K562 treated with DMSO at 1 percent for 4 hours (cell line): ENCODE measurements around the gene LRCH1. TPM values are rescaled to one million over a fixed set of nuclear protein-coding genes. Genes with fewer than 3 reads are reported as not detected.

Experiments used
- total RNA-seq: library from RNA; unstranded; fragments of 300-600 nt; gene quantifications from 2 replicates; pipeline ENCODE4 v1.2.3, GENCODE V29; 2022; ENCODE audit not compliant: insufficient read depth

The LRCH1 gene, protein sequence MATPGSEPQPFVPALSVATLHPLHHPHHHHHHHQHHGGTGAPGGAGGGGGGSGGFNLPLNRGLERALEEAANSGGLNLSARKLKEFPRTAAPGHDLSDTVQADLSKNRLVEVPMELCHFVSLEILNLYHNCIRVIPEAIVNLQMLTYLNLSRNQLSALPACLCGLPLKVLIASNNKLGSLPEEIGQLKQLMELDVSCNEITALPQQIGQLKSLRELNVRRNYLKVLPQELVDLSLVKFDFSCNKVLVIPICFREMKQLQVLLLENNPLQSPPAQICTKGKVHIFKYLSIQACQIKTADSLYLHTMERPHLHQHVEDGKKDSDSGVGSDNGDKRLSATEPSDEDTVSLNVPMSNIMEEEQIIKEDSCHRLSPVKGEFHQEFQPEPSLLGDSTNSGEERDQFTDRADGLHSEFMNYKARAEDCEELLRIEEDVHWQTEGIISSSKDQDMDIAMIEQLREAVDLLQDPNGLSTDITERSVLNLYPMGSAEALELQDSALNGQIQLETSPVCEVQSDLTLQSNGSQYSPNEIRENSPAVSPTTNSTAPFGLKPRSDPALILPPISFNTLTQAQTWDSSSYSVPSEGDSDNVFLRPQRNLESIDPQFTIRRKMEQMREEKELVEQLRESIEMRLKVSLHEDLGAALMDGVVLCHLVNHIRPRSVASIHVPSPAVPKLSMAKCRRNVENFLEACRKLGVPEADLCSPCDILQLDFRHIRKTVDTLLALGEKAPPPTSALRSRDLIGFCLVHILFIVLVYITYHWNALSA
- total RNA-seq: 2.4 and 2.5 TPM in 2 replicates

GRCh38 chr13:46552889-46553520 lies at the start of gene LRCH1:
LRCH1 (plus strand) TSS chr13:46553170; CDS start chr13:46553397, 227 bp downstream.

DNA sequence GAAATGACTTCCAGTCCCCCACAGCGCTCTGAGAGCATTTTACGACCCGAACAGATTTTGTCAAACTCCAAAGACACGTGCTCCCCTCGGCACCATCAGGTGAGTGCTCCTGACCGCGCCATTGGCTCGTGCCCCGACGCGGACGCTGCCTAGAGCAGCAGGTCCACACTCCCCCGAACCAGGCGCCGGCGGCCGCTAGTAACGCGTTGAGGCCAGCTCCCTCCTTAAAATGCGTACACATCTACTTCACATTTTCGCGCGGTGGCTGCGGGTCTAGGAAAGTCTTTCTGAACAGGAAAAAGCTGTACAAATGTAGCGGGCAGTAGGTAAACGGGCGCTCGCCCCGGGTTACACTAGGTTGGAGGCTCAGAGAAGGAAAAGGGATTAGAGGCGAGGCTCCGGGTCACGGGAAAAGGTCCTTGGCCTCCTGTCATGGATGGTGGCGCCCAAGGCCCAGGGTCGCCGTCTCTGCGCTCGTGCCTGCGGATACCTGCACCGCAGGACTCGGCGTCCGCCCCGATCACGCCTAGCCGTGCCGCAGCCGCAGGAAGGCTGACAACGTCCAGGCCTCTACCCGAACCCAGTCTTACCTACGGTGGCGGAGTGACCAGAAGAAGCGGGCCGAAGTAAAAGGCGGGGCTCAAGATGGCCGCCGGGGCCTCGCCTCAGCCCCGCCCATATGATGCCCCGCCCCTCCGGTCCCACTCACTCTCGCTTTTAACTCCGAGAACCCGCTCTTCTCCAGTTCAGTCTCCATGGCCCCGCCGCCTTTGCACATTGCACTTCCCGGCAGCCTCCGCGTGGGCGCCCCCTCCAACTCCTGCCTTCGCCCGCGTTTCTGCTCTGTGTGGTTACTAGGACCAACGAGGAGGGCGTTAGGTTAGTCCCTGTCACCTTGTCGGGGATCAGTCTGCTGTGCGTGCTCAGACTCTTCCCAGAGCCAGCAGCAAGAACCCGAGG lies 243.8 kb downstream of the LRCH1 start, which contains the start of gene ESD:
ESD (minus strand) TSS at position 647 of the 960 bp plus-strand sequence. CDS start 5,748 bp downstream, outside the sequence.

Other genes starting within 250 kb of the LRCH1 start
- gene RUBCNL, start 165.9 kb upstream of the LRCH1 start, total RNA-seq: not detected in 2 replicates
- gene ESD, start 244.0 kb downstream of the LRCH1 start, total RNA-seq: 106 and 125 TPM in 2 replicates